NCI-H2227 (cell line): Measurements from ENCODE around the gene OR2M4.
"Not testable (repeated sequence)": the region's sequence is repeated elsewhere in the genome, so short reads cannot be mapped to it uniquely, and the experiment has no call there.

ENCODE experiments used
- DNase-seq: peaks from one replicate; lab custom pipeline; 2025; ENCODE audit not compliant: unreplicated experiment; lab: John Stamatoyannopoulos, UW

OR2M4 gene, protein sequence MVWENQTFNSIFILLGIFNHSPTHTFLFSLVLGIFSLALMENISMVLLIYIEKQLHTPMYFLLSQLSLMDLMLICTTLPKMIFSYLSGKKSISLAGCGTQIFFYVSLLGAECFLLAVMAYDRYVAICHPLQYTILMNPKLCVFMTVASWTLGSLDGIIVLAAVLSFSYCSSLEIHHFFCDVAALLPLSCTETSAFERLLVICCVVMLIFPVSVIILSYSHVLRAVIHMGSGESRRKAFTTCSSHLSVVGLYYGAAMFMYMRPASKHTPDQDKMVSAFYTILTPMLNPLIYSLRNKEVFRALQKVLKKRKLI

GRCh38 chr1:248231117-248231516 is at the start of gene OR2M4:
Gene OR2M4, plus strand, starts transcription at chr1:248231417. Its CDS starts 7,512 bp downstream, at chr1:248238929.
- DNase-seq = no peak

- no peak for DNase-seq
Observed at GRCh38 chr1:248183996-248184395, 47.2 kb upstream of the OR2M4 start.

DNA sequence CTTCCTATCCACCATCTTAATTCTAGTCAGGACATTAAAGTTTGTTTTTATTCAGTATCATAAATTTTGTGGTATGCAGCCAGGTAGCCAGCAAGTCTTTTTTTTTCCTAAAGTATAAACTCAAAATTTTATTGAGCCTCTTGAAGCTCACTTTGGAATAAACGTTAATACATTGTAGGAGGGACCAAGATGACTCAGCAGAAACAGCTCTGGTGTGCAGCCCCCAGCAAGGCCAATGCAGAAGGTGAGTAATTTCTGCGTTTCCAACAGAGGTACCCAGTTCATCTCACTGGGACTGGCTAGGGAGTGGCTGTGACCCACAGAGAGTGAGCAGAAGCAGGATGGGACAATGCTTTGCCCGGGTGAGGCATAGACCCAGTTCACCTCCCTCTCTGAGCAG is 43.9 kb upstream of the OR2M4 start:
- no peak for DNase-seq

- DNase-seq = no peak
Observed at GRCh38 chr1:248189026-248189425, 42.2 kb upstream of the OR2M4 start.

DNA sequence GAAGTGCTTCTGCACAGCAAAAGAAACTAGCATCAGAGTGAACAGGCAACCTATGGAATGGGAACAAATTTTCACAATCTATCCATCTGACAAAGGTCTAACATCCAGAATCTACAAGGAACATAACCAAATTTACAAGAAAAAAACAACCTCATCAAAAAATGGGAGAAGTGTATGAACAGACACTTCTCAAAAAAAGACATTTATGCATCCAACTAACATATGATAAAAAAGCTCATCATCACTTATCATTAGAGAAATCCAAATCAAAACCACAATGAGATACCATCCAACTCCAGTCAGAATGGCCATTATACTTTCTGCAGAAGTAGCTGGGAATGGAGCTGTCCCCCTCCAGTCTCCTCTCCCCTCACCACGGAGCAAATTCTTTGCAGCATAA is 37.1 kb upstream of the OR2M4 start:
- DNase-seq = no peak

DNA sequence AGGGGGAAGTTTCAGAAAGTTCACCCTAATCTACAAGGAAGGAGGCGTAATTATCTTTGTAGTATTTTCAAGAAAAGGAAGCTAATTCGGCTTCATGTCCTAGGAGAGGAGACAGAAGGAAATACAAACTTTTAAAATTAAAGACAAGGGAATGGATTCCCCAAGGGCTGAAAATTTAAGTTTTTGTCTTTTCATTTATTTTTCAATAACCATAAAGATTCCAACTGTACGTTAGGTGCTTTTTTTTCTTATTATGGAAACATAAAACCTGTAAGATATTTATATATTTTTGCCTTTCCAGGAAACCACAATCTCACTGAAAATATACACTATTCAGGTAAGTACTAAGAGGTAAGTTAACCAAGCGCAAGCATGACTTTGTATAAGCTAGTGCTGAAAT is 34.3 kb upstream of the OR2M4 start, which contains the start of gene OR2M3:
TSS of gene OR2M3 (plus strand) at position 301 of the 400 bp plus-strand sequence. CDS start 5,803 bp downstream, outside the sequence.
- DNase-seq = no peak

DNA sequence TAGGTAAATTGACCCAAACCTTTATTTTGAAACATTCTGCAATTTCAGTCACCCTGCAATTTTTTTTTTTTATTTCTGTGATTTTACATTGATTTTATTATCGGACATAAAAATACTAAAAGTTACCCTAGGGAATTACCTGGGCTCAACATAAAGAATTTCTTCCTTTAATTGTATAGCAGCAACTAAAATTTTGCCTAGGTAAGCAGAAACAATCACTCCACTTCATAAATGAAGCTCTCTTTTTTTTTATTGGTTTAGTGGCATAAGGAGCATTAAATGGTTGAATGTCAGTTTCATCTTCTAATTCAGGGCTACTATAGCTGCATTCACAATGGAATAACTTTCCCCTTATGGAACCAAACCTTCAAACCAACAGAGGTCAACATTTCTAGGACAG is 15.3 kb upstream of the OR2M4 start:
- DNase-seq = no peak

DNA sequence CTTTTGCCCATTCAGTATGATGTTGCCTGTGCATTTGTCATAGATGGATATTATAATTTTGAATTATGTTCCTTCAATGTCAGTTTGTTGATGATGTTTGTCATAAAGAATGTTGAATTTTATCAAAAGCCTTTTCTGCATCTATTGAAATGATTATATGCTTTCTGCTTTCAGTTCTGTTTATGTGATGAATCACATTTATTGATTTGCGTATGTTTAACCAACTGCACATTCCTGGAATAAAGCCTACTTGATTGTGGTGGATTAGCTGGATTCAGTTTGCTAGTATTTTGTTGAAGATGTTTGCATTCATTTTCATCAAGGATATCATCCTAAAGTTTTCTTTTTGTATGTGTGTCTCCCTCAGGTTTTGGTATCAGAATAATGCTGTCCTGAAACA is 5.7 kb upstream of the OR2M4 start:
- DNase-seq = no peak

DNA sequence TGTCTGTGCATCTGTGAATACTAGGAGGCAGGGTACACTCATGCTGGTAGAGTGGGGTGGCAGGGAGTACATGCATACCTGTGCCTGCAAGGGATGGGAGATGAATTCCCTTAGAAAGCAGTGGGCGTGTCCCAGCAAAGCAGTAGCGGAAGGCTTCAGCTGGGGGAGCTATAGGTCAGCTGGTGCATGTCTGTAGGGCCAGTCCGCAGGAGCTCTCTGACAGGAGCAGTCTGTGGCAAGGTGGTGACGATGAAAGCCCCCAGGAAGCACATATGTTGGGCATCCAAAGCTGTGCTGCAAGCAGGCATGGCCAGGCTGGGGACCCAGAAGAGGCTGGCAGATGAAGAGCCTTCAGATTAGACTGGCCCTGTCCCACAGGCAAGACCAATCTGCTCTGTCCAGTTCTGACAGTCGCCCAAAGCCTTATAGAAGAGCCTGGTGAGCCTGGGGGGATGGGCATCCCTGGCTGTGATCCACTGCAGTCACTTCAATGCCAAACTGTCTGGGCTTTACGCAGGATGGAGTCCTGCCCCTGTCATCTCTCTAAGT is 1.8 kb upstream of the OR2M4 start:
- DNase-seq = no peak

GRCh38 chr1:248239478-248239877 is 8.3 kb downstream of the OR2M4 start:
- no peak for DNase-seq

DNA sequence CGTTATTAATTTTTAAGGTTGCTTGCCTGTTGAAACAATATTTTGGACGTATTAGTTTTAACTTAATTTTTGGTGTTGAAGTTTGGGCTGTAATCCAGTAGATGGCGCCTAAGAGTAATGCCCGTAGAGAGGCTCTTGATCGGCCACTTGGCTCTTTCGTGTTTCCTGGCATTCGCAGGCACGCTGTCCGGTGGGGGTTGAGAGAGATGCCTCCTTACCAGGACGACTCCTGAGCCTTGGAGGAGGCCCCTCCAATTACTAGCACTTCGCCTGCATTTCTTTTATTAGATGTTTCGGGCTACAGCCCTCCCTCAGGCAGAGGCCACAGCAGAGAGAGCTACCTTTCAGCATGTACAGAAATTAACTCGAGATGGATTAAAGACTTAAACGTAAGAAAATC is 12.0 kb downstream of the OR2M4 start:
- no peak for DNase-seq

DNA sequence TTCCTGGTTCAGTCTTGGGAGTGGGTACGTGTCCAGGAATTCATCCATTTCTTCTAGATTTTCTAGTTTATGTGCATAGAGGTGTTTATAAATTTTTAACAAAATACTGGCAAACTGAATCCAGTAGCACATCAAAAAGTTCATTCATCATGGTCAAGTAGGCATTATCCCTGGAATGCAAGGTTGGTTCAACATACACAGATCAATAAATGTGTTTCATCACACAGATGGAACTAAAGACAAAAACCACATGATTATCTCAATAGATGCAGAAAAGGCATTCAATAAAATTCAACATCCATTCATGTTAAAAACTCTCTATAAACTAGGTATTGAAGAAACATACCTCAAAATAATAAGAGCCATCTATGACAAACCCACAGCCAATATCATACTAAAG is 28.1 kb downstream of the OR2M4 start:
- not testable (repeated sequence) for DNase-seq

DNA sequence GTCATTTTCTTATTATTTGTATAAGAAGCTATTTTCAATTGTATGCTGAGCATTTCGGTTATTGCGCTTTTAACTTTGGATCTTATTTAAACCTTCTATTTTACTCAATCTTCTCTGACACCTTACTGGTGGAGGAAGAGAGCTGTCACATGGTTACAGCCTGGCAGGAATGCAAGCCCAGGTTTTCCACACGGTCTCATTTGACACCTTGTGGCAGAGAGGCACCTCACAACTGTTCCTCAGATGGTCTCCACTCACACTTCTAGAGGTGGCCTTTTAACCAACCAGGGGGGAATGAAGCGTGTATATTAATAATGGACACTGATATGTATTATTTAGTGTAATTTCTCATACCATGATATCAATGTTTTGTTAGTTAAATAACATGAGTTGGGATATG is 37.0 kb downstream of the OR2M4 start:
- DNase-seq = no peak

DNA sequence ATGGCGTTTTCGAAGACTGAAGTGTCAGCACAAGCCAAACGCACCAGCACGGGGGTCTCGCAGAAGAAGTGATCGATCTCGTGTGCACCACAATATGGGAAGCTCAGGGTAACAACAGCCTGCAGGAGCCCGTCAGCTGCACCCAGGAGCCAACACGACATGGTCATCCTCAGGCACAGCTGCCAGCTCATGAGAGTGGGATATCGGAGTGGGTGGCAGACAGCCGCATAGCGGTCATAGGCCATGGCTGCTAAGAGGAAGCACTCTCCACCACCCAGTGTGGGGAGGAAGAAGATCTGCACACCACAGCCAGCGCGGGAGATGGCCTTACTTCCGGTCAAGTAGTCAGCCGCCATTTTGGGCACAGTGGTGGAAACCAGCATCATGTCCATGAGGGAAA is 42.0 kb downstream of the OR2M4 start:
- DNase-seq = not testable (repeated sequence)

DNA sequence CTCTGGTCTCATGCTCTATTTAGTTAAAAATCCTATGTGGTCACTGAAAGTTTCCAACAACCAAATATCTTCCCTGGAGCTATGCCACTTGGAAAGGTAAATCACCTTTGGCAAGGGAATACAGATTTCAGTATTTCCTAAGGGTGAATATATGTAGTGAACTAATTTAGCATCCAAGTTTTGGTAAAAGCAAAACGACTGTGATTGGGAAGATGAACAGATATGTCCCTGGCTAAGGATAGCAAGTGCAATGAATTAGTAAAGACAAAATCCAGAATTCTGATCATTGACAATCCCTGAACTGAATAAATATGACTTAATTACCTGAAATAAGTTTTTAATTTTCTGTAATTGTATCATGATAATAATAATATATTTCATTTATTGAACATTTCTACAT is 46.7 kb downstream of the OR2M4 start, which contains the start of gene OR2T33:
TSS of gene OR2T33 (minus strand) at position 101 of the 400 bp plus-strand sequence. CDS start 4,162 bp downstream, outside the sequence.
- DNase-seq = no peak

DNA sequence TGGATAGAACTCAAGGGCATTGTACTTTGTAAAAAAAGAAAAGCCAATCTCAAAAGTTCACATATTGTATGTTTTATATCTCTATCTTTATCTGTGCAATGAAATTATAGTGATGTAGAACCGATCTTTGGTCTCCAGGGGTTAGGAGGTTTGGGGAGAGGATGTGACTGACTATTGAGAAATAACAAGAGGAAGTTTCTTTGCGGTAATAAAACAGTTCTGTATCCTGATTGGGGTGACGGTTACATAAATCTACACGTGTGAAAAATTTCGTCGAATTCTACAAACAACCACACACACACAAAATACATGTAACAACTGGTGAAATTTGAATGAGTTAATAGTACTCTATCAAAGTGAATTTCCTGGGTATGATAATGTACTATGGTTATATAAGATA is 57.2 kb downstream of the OR2M4 start:
- DNase-seq = no peak
